ENCODE measurements around the gene STK11IP.

Gene STK11IP

DNA sequence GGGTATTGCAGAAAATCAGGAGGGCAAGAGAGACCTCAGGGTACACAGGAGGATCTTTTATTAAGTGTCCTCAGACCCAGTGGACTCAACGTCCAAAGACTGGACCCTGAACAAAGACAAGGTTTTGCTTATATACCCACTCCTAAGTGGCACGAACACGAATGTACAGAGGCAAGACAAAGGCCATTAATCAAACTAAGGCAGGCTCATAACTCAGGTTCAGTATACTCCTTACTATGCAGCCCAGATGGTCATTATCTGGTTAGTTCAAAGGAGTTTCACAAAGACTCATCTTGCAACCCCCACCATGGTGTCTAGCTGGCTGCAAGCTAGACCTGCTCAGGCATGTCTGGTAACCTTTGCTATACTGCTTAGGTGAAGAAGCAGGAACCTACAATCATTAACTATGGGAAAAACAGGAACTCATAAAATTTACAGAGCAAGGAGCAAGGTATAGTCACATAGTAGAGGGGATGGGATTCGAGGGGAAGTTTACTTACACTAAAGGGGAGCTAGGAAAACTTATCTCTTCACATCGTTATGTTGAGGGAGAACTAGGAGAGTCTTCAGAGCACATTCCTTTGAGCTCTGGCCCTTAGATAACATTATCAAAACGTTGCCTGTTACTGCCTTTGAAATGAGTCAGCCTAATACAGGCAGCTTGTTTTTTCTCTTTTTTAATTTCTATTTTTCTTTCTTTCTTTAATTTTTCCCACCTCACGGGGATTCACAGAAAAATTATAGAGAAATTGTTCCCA is 63.7 kb downstream of the STK11IP start:
- DNase-seq: no peak

- peak; percentile 47 for DNase-seq
These were observed 64.3 kb downstream of the STK11IP start for GRCh38 chr2:219661955-219662395.

- no peak for DNase-seq
These were observed 64.9 kb downstream of the STK11IP start for GRCh38 chr2:219662566-219662965.

DNA sequence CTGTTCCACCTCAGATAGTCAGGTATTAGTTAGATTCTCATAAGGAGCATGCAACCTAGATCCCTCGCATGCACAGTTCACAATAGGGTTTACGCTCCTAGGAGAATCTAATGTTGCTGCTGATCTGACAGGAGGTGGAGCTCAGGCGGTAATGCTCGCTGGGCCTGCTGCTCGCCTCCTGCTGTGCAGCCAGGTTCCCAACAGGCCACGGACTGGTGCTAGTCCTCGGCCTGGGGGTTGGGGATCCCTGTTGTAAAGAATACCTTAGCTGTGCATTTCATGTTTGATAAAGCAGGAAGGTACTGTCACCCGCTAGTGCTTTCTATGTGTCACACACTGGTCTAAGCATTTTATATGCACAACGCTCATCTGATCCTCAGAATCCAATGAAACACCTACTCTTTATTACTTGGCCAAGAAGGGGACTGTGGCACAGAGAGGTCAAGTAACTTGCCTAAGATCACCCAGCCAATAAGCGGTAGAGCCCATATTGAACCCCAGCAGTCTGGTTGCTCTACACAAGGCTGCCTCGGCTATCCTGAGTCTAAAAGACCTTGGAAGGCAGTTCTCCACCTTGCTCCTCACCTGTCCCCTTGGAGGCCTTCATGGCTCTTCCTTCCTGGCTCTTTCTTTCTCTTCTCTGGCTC is 65.6 kb downstream of the STK11IP start:
- no peak for DNase-seq

- DNase-seq: no peak
These were observed 66.4 kb downstream of the STK11IP start for GRCh38 chr2:219664041-219664440.

DNA sequence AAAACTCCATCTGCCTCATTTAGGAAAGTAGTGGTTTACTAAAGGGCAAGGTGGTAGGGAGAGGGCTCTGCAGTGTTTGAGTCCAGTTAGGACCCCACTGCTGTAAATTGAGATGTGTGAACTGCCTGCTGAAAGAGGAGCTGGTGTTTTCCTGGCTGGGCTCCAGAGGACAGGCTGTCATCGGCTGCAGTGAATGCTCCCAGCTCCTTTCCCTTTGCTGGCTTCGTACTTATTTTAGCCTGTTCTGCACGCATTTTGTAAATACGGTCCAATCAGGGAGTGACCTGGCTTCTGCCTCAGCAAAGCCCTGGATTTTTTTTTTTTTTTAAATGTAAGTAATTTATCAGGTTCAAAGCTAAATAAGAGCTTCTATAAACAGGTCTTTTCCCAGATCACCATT is 67.3 kb downstream of the STK11IP start:
- DNase-seq: no peak

- DNase-seq: no peak
These were observed 68.3 kb downstream of the STK11IP start for GRCh38 chr2:219665926-219666325.
